Myocyte (in vitro differentiated cells): ENCODE data around the gene JKAMP. TPM values are rescaled to one million over a fixed set of nuclear protein-coding genes. Genes with fewer than 3 reads are reported as not detected.

Source experiments
- DNase-seq: peaks from one replicate; pipeline ENCODE4 v3.0.0-alpha.2; 2012; ENCODE audit warnings: low read depth
- total RNA-seq: library from RNA; depleted of rRNA; stranded (reverse); fragments of >200 nt; gene quantifications from 2 replicates; pipeline ENCODE4 v1.2.3, GENCODE V29; 2014

The JKAMP gene
- total RNA-seq, 1 donor from 2014 or later, result 132 TPM

DNA sequence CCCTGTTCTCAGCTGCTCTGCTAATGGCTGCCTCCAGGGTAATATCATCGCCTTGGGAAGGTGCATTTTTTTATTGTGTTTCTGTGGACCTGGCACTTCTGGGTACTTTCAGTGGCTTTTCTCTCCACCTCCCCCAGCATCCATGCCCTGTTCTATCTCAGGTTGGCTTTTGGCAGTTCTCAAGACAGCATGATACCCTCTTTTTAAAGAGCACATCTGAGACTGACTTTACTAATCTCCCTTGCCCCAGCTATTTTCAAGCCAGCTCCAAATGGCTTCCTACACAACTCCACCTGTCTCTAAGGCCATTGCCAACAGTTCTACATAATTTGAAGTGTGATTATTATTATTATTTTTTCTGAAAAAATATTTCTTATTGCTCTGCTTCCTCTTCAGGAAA is 53.2 kb downstream of the JKAMP start:
- no peak for DNase-seq

- no peak for DNase-seq
Measured at GRCh38 chr14:59538936-59539335, 54.6 kb downstream of the JKAMP start.

- DNase-seq, result no peak
Measured at GRCh38 chr14:59540852-59541251, 56.5 kb downstream of the JKAMP start.

GRCh38 chr14:59541731-59542130 is 57.4 kb downstream of the JKAMP start:
- DNase-seq, result no peak

- no peak for DNase-seq
Measured at GRCh38 chr14:59543873-59544272, 59.6 kb downstream of the JKAMP start.

DNA sequence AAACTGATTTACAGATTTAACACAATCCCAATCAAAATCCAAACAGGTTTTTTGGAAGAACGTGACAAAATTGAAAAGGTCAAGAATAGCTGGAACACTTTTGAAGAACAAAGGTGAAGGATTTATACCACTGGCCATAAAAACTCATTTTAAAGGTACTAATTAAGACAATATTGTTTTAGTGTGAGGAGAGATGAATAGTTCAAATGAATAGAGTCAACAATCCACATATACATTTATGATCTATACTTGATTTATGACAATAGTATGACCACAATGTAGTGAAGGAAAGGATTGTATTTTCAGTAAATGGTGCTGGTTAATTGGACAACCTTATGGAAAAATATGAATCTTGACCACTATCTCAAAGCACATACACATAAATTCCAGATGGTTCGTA is 63.0 kb downstream of the JKAMP start:
- DNase-seq, result no peak

Other genes with a start within 250 kb of the JKAMP start
- gene GPR135, start 19.1 kb upstream of the JKAMP start, total RNA-seq, result 4.6 and 6.5 TPM in 2 replicates
- gene L3HYPDH, start 109 bp upstream of the JKAMP start, total RNA-seq, result 44.3 and 58.1 TPM in 2 replicates
- gene CCDC175, start 92.3 kb downstream of the JKAMP start, total RNA-seq, result not detected in 2 replicates